GM12865 (cell line): ENCODE measurements around the gene EVI5L.

Experiments
- DNase-seq: peaks from one replicate; pipeline ENCODE4 v3.0.0; 2010; ENCODE audit warnings: low read depth
- H3K4me3 ChIP-seq: 2 replicates; pipeline ENCODE4 v1.5.1; 2011; ENCODE audit warnings: mild to moderate bottlenecking, low read depth, low read length, control low read depth
- CTCF ChIP-seq: IDR thresholded peaks from 2 replicates; pipeline ENCODE4 v1.5.1; 2011; ENCODE audit warnings: low read length, control low read depth, low read depth, inconsistent platforms; ENCODE audit not compliant: insufficient read depth; ENCODE audit errors: missing control alignments

Gene EVI5L

GRCh38 chr19:7842661-7843294 is 12.8 kb downstream of the EVI5L start:
- no peak for TF ChIP-seq CTCF

GRCh38 chr19:7843521-7843920 is 13.5 kb downstream of the EVI5L start:
- DNase-seq: no peak
- TF ChIP-seq CTCF: no peak
- no peak overlapping the region for H3K4me3 ChIP-seq

More at GRCh38 chr19:7842661-7843294, 12.8 kb downstream of the EVI5L start:
- no peak overlapping the region for H3K4me3 ChIP-seq
- no peak for DNase-seq

GRCh38 chr19:7844405-7844804 is 14.4 kb downstream of the EVI5L start:
- no peak overlapping the region for H3K4me3 ChIP-seq
- TF ChIP-seq CTCF: no peak
- DNase-seq: no peak

- no peak for TF ChIP-seq CTCF
- H3K4me3 ChIP-seq: no peak overlapping the region
- DNase-seq: no peak
Measured at GRCh38 chr19:7844951-7845350, 14.9 kb downstream of the EVI5L start.

- H3K4me3 ChIP-seq: no peak overlapping the region
- DNase-seq: no peak
- TF ChIP-seq CTCF: no peak
Measured at GRCh38 chr19:7845390-7846154, 15.6 kb downstream of the EVI5L start.

GRCh38 chr19:7846155-7846646 is 16.2 kb downstream of the EVI5L start:
- TF ChIP-seq CTCF: no peak
- H3K4me3 ChIP-seq: no peak overlapping the region
- peak; percentile 0 for DNase-seq
